HG03457 (cell line): ENCODE measurements around the gene HPCAL1.
"Not testable (repeated sequence)": the region's sequence is repeated elsewhere in the genome, so short reads cannot be mapped to it uniquely, and the experiment has no call there.

Source experiments
- ATAC-seq: cut with Tn5 transposase; IDR thresholded peaks from one replicate; pipeline ENCODE4 v1.9.1; 2021; ENCODE audit warnings: moderate number of reproducible peaks; ENCODE audit not compliant: unreplicated experiment

Gene HPCAL1

DNA sequence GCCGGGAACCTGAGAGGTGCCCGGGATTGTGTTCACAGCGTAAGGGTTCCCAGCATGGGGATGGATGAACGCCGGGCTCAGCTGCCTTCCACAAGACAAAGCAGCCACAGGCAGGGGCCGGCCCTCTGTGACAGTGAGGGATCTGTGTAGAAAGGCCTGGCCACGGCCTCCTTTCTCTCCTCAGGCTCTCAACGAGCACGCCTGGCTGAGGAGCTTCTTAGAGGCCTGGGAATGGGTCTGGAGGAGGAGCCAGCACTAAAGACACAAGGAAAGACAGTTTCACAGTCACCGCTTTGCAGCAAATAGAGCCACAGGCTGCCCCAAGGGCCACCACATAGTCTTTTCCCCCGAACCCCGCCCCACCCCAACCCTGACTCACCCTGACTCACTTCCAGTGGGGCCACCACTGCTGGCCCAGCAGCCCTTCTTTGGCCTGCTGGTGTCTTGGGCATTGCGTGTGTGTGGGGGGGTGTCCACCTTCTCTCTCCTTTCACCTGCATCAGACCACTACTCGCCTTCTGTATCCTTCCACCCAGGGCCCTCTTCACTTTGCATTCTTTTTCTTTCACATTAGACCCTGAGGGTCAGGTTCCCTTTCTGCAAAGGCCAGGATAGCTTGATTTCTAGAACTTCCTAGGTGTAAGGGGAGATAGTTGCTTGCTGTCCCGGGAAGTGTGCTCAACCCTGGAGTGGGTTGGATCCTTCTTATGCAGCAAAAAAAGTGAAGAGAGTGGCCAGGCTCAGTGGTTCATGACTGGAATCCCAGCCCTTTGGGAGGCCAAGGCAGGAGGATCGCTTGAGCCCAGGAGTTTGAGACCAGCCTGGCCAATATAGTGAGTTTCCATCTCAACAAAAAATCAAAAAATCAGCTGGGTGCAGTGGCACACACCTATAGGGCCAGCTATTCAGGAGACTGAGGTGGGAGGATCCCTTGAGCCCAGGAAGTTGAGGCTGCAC, 19.3 kb upstream of the HPCAL1 start:
- no peak for ATAC-seq

DNA sequence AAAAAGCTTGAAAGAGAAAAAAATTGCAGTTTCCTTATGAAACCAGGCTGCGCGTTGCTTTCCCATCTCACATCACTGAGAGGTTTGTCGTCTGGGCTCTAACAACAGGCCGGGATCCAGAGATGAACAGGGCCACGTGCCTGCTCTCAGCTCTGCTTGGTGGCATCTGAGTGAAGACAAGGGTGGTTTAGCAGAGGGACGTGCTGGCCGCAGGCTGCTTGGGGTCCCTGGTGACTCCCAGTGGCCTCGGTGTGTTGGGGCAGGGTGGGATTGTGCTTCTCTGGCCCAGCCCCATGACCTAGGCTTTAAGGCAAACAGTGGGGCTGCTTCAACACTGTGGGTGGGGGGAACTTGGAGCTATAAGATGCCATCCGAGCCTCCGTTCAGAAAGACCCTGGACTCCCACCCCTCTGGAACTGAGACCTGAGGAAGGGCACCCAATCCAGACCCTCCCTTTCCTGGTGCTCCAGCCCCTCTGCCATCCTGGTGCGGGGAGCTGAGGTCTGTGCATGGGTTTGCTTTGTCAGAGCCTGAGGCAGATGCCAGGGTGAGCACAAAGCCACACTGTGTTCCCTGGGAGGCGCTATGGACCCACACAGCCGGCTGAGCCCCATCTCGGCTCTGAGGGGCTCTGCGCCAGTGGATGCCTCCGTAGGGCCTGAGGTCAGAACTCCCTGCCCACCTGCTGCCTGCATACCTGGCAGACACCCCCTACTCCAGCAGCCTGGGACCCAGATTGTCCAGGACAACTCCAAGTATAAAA, 18.4 kb upstream of the HPCAL1 start:
- ATAC-seq, result no peak

DNA sequence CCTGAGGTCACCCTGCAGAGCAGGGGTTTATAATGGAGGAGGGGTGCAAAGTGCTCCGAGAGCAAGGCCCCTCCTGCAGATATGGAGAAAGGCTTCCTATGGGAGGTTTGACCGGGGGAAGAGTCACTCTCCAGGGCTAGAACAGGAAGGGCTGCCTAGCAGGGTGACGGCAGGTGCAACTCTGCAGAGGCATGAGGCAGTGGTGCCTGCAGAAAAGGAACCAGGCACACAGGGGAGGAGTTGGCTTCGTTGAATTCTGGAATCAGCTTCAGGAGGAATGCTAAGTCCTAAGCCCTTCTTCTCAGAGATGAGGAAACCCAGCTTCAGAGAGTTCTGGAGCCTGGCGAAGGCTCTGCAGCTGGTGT, 17.5 kb upstream of the HPCAL1 start:
- ATAC-seq, result no peak

DNA sequence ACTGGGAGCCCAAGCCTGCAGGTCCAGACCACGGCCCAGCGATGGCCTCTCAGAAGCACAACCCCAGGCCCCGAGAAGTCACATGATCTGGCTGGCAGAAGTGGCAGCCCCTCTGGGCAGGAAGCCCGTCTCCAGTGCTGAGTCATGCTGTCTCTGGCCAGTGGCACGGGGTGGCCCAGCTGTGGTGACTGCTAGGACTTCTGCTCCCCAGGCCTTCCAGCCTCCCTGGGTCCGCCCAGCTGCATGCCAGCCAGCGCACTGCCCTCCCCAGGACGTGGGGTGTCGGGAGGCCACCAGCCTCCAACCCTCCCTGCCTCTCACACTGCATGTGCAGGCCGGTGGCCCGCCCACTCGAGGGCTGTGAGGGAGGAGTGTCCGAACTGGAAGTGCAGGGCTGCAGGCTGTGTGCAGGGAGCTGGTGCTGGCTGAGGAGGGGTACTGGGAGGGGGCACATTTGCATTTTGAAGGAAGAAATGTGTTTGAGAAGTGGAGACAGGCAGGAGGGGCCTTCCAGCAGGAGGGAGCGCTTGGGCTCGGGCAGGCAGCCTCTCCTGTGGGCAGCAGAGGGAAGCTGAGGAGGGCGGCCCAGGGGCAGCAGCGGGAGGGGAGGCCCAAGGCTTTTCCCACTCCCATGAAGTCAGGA, 17.0 kb upstream of the HPCAL1 start:
- no peak for ATAC-seq

DNA sequence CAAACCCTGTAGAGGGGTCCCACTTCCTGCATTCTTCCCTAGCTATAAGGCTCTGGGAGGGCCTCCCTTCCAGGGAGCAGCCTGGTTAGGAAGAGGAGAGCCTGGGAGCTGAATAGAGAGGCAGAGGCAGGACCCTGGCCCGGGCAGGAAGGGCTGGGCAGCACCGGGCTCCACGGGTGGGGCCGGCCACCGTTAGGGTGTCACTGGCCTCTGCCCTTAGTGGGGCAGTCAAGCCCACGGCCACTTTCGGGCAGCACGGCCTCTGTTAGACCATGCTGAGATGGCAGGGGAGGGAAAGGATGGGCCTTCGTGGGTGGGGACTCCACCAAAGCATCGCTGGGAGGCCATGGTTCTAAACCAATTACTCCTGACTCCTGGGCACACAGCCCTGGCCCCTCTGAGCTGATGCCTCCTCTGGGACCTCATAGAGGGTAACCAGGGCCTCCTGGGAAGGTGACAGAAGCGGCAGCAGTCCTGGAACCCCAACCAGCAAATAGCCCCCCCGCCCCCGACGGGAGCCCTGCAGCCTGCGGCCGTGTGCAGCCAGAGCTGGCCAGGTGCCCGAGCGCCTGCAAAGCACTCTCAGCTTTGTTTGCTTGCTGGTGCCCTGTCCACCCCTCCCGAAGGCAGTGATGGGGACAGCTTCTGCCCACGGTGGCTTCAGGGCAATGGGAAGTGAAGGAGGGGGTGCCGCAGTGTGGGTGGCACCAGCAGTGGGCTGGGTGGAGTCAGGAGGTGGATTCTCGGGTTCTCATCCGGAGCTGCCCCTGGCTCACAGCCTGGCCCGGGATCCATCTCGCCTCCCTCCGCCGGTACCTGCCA, 16.3 kb upstream of the HPCAL1 start:
- no peak for ATAC-seq

DNA sequence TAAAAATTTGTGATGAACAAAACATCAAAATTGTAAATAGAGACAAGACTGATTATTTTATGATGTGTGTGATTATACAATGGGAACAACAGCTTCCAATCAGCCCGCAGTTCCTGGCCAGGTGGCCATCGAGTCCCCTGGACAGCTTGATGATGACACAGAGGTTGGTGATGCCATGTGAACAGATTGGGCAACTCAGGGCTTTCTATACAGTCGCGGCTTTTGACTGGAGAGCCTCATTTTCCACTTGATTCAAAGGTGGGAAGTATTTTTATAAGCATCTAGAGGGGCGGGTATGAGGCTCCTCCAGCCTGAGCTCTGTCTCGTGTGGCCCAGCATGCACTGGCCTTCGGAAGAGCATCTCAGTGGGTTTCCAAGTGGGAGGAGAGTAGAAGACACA, 14.9 kb upstream of the HPCAL1 start:
- ATAC-seq, result no peak

DNA sequence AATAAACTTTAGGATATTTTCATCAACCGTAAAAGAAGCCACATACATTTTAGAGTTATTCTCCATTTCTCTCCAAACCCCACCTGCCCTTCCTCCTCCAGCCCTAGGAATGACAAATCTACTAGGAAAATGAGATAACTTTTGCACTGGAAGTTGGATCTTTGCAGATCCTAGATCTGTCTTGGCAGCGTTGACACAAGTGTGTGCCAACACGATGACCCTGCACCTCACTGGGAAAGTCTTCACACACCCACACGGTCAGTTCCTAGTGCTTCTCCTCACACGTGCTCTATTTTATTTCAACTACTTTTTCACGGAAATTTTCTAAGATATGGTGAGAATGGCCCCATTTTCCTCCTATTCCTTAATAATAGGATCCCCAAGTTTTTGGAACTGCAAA, 14.1 kb upstream of the HPCAL1 start:
- no peak for ATAC-seq

DNA sequence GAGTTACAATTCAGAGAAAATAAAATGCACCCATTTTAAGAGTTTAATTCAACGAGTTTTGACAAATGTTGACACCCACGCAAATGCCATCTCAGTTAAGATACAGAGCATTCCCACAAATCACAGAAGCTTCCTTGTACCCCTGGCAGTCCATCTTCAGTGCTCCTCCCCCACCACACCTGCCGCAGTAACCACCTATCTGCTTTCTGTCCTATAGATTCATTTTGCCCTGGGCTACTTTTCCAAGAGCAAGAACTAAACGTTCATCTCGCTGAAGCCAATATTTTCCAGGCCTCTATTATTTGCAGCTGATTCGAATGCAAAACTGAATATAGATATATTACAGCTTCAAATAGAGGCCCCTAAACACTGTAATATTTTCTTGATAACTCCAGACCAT, 13.4 kb upstream of the HPCAL1 start:
- no peak for ATAC-seq

DNA sequence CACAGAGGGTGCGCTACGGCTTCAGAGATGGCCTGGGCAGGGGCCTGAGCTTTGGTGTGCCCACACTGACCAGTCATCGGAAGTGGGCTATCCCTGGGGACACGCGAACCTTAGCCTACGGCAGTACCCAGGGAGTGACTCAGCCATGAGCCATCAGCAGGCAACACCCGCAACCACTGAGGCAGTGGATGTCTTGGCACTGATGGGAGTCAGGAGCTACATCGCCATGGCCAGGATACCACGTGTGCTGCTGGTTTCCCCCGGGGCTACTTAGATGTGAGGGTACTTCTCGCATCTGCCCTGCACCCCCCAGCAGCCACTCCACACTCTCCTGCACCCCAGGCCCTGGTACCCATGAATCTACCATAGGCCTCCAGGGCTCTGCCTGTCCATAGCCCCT, 12.8 kb upstream of the HPCAL1 start:
- ATAC-seq, result no peak

DNA sequence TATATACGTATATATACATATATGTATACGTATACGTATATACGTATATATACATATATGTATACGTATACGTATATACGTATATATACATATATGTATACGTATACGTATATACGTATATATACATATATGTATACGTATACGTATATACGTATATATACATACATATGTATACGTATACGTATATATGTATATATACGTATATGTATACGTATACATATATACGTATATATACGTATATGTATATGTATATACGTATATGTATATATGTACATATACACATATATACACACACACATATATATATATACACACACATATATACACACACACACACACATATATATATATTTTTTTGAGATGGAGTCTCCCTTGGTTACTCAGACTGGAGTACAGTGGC, 11.3 kb upstream of the HPCAL1 start:
- ATAC-seq, result not testable (repeated sequence)

DNA sequence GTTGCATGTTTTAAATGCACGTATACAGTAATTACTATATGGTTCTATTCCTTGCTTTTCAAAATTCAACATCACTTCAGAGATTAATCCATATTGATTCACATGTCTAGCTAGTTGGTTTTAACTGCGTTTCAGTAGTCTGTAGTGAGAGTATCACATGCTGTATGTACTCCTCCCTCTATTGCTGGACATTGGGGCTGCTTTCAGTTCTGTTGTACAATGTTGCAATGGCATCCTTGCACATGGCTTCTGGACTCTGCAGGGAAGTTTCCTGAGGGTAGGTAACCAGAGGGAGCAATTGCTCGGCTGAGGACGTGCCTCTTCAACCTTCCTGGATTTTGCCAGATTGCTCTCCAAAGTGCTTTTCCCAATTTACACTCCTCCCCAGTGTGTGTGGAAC, 10.7 kb upstream of the HPCAL1 start:
- ATAC-seq, result no peak

DNA sequence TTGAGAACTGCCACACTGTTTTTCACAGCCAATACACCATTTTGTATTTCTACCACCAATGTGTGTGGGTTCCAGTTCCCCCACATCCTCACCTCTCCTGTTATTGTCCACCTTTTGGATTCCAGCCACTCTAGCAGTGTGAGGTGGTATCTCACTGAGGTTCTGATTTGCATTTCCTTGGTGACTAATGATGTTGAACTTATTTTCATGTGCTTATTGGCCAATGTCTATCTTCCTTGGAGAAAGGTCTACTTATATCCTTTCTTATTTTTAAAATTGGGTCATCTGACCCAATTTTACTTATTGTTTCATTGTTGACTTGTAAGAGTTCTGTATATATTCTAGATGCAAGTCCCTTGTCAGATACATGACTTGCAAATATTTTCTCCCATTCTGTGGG, 9.1 kb upstream of the HPCAL1 start:
- ATAC-seq, result no peak

DNA sequence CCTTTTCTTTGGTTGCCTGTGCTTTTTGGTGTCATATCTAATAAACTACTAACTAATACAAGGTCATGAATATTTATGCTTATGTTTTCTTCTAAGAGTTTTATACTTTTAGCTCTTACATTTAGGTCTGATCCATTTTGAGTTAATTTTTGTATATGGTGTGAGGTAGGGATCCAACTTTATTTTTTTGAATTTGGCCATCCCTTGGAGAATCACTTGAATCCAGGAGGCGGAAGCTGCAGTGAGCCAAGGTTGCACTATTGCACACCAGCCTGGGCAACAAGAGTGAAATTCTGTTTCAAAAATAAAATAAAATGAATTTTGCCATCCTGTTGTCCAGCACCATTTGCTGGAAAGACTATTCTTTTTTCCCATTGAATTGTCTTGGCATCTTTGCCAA, 8.6 kb upstream of the HPCAL1 start:
- ATAC-seq, result no peak

DNA sequence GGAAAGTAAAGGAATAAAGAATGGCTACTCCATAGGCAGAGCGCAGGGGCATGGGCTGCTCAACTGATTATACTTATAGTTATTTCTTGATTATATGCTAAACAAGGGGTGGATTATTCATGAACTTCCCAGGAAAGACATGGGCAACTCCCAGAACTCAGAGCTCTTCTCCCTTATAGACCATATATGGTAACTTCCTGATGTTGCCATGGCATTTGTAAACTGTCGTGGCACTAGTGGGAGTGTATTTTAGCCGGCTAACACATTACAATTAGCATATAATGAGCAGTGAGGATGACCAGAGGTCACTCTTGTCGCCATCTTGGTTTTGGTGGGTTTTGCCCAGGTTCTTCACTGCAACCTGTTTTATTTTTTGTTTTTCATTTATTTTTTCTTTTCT, 7.1 kb upstream of the HPCAL1 start:
- ATAC-seq, result not testable (repeated sequence)

DNA sequence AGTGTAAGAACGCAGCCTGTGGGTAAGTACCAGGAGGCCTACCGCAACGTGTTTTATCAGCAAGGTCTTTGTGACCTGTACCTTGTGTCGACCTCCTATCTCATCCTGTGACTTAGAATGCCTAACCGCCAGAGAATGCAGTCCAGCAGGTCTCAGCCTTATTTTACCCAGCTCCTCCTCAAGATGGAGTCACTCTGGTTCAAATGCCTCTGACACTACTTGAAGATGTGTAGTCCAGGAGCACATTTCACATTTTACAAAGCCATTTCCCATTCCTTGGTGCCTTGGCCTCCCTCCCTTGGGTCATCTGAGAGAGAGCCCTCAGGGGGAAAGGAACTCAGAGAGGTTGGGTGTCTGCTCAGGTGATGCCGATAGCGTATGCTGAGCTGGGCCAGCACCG, 6.6 kb upstream of the HPCAL1 start:
- no peak for ATAC-seq

DNA sequence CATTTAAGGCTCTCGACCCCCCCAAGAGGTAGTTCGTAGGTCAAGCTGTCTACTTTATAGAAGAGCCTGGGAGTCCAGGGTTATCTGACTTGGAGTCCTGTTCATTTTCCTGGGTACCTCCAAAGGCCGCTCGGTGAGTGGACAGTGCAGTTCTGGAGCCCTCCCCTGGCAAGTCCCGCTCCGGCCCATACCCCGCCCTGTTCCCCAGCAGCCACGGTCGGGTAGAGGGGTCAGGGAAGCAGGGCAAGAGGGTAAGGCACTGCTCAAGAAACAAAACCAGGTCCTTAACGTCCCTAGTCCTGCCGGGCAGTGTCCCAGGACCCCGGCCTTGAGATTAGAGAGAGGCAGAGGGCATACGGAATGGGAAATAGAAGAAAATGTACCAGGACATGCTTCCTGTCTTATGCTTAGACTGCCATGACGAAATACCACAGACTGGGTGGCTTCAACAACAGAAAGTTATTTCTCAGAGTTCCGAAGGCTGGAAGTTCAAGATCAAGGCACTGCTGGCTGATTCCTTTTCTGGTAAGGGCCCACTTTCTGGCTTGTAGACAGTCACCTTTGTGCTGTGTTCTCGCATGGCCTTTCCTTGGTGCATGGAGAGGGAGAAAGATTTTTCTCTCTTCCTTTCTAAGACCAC, 5.4 kb upstream of the HPCAL1 start:
- ATAC-seq, result no peak

DNA sequence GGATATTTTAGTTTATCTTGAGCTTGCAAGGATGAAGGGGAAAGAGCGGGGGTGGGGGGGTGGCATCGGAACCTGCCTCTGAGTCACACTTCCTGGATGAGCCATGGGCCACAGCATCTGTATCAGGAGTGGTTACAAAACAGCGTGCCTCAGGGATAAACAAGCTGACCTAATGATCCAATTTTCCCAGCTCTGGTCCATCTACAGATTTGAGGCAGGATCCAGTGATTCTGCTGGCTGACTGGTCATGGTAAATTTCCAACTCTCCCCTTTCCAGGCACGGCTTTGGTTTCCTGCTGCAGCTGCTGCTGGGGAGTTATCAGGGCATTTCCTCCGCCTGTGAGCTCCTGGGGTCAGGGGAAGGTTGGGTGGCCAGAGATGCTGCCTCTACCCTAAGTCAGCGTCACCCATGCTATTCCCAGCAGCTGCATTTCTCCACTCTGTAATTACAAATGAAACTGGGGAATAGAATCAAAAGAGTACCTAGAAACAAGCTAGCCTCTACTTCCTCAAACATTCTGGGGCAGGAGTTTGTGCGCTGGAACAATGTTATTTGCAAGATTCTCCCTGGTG, 4.7 kb upstream of the HPCAL1 start:
- ATAC-seq, result no peak

DNA sequence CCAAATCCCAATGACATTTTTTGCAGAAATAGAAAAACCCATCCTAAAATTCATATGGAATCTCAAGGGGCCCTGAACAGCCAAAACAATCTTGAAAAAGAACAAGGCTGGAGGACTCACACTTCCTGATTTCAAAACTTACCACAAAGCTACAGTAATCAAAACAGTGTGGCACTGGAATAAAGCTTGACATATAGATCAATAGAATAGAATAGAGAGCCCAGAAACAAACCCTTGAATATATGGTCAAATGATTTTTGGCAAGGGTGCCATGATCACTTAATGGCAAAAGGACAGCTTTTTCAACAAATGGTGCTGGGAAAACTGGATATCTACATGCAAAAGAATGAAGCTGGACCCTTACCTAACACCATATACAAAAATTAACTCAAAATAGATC, 3.9 kb upstream of the HPCAL1 start:
- ATAC-seq, result not testable (repeated sequence)

DNA sequence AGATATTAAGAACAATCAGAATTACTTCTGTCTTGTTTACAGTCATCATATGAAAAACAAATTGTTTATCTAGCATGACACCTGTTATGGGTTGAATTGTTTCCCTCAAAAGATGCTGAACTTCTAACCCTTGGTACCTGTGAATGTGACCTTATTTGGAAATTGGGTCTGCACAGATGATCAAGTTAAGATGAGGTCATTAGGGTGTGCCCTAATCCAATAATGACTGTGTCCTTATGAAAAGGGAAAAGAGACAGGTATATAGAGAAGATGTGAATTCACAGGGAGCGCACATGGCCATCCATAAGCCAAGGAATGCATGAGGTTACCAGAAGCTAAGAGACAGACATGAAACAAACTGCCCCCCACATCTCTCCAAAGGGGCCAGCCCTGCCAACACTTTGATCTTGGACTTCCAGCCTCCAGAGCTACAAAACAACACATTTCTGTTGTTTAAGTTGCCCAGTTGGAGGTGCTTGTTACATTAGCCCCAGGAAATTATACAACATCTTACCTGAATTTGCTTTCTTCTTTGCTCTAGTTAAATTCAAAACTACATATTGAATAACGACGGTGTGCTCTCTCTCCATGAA, 2.3 kb upstream of the HPCAL1 start:
- no peak for ATAC-seq
